Hindlimb muscle (tissue), 1 donor: ENCODE data around the gene CTDSPL2. TPM values are rescaled to one million over a fixed set of nuclear protein-coding genes. Genes with fewer than 3 reads are reported as not detected.
"Not testable (repeated sequence)": the region's sequence is repeated elsewhere in the genome, so short reads cannot be mapped to it uniquely, and the experiment has no call there.

ENCODE experiments used
- DNase-seq: peaks from one replicate; pipeline ENCODE4 v3.0.0-alpha.2; 2013
- polyA plus RNA-seq: library from polyadenylated mRNA; unstranded; fragments of 120-200 nt; gene quantifications from one replicate; pipeline ENCODE4 v1.2.1, GENCODE V29; 2013; ENCODE audit not compliant: insufficient read length

Gene CTDSPL2
- polyA plus RNA-seq: 41.7 TPM

- DNase-seq: peak; percentile 99
Measured at GRCh38 chr15:44426975-44427755, at the start of gene CTDSPL2. Gene CTDSPL2, plus strand, starts transcription at chr15:44427629. Its CDS starts 31,386 bp downstream, at chr15:44459015.

- DNase-seq: no peak
Measured at GRCh38 chr15:44381236-44381635, 46.2 kb upstream of the CTDSPL2 start.

GRCh38 chr15:44385344-44385942 lies 42.0 kb upstream of the CTDSPL2 start:
- no peak for DNase-seq

- no peak for DNase-seq
Measured at GRCh38 chr15:44394062-44394461, 33.4 kb upstream of the CTDSPL2 start.

- DNase-seq: no peak
Measured at GRCh38 chr15:44394562-44394961, 32.9 kb upstream of the CTDSPL2 start.

- no peak for DNase-seq
Measured at GRCh38 chr15:44397869-44398268, 29.6 kb upstream of the CTDSPL2 start.

GRCh38 chr15:44414001-44414400 lies 13.4 kb upstream of the CTDSPL2 start:
- DNase-seq: no peak

- DNase-seq: no peak
Measured at GRCh38 chr15:44427756-44428724, 611 bp downstream of the CTDSPL2 start.

GRCh38 chr15:44435893-44436667 lies 8.7 kb downstream of the CTDSPL2 start:
- DNase-seq: no peak

GRCh38 chr15:44438402-44438801 lies 11.0 kb downstream of the CTDSPL2 start:
- no peak for DNase-seq

GRCh38 chr15:44441095-44441501 lies 13.7 kb downstream of the CTDSPL2 start:
- DNase-seq: no peak

- no peak for DNase-seq
Measured at GRCh38 chr15:44443515-44443914, 16.1 kb downstream of the CTDSPL2 start.

- no peak for DNase-seq
Measured at GRCh38 chr15:44447772-44448376, 20.4 kb downstream of the CTDSPL2 start.

- no peak for DNase-seq
Measured at GRCh38 chr15:44450172-44450571, 22.7 kb downstream of the CTDSPL2 start.

- not testable (repeated sequence) for DNase-seq
Measured at GRCh38 chr15:44453578-44454283, 26.3 kb downstream of the CTDSPL2 start.

GRCh38 chr15:44458429-44458828 lies 31.0 kb downstream of the CTDSPL2 start:
- no peak for DNase-seq

GRCh38 chr15:44468709-44469385 lies 41.4 kb downstream of the CTDSPL2 start:
- DNase-seq: no peak

GRCh38 chr15:44471885-44472455 lies 44.5 kb downstream of the CTDSPL2 start:
- DNase-seq: no peak

- no peak for DNase-seq
Measured at GRCh38 chr15:44479343-44479742, 51.9 kb downstream of the CTDSPL2 start.

- no peak for DNase-seq
Measured at GRCh38 chr15:44482090-44482489, 54.7 kb downstream of the CTDSPL2 start.
